Measurements from ENCODE around the gene NPIPB4.
"Not testable (repeated sequence)": the region's sequence is repeated elsewhere in the genome, so short reads cannot be mapped to it uniquely, and the experiment has no call there.

- not testable (repeated sequence) for TF ChIP-seq POLR2A, POLR2AphosphoS5, CTCF, EP300 (IDR thresholded peaks at IDR 0.05)
Observed at GRCh38 chr16:21836334-21836733, 21.2 kb downstream of the NPIPB4 start.
